GM13977 (cell line): ENCODE data around the gene ATG2B.
A peak's percentile ranks its signal among the peaks of the same experiment; 100 is the strongest.

Experiments
- DNase-seq: peaks from one replicate; pipeline ENCODE4 v3.0.0; 2012; ENCODE audit warnings: low spot score
- in situ Hi-C: fragments of 300-500 bp; cut with MboI; formaldehyde crosslinking; loops from one replicate; pipeline ENCODE4 v1.12.0; 2022; ENCODE audit warnings: low sequenced_read_pairs, low pct_unique_long_range_greater_than_20kb, mixed read lengths, inconsistent platforms; ENCODE audit not compliant: unreplicated experiment
- TF ChIP-seq, protein P1 (sequence below): IDR thresholded peaks from 2 replicates; pipeline ENCODE4 v1.5.1; 2012; ENCODE audit warnings: mild to moderate bottlenecking, control low read depth; ENCODE audit not compliant: insufficient read depth; ENCODE audit errors: extremely low read depth, missing control alignments

The ATG2B gene

DNA sequence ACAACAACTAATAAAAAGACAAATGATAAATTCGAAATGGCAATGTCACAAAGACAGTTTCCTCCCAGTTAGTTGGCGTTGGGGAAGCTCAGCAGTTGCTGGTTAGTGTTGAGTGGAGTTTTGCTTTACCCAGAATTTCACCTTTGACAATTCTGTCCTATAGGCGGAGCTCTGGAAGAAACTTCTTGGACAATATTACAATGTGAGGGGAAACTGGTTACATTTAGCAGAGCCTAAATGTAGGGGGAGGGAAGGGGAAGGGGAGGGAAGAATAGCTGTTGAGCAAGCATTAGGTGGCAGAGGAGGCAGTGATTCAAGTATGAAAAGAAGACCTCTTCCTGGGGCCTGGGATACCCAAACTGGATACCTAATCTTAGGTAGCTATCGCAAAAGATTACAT lies 55.7 kb downstream of the ATG2B start:
- in situ Hi-C loops, result no loop called here
- DNase-seq, result no peak
- TF ChIP-seq, protein P1, sequence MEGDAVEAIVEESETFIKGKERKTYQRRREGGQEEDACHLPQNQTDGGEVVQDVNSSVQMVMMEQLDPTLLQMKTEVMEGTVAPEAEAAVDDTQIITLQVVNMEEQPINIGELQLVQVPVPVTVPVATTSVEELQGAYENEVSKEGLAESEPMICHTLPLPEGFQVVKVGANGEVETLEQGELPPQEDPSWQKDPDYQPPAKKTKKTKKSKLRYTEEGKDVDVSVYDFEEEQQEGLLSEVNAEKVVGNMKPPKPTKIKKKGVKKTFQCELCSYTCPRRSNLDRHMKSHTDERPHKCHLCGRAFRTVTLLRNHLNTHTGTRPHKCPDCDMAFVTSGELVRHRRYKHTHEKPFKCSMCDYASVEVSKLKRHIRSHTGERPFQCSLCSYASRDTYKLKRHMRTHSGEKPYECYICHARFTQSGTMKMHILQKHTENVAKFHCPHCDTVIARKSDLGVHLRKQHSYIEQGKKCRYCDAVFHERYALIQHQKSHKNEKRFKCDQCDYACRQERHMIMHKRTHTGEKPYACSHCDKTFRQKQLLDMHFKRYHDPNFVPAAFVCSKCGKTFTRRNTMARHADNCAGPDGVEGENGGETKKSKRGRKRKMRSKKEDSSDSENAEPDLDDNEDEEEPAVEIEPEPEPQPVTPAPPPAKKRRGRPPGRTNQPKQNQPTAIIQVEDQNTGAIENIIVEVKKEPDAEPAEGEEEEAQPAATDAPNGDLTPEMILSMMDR, result no peak

DNA sequence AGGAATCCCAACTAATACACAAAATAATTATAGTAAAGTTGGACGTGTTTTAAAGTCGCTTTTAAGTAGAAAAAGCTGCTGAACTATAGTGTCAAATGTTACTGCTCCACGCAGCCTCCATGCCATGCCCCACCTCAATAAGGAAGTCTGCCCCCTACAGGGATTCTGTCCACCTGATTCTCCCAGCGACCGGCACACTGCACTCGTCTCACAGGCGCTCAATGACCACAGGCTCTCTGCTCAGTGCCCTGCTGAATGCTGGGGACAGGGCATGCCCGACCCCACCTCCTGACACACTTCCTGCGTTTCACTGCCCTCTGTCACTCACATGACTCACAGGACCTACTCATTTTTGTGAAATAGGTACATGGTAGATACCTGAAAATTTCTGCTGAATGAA lies 58.2 kb downstream of the ATG2B start:
- in situ Hi-C loops, result no loop called here
- DNase-seq, result no peak
- TF ChIP-seq, protein P1, result peak; percentile 12

DNA sequence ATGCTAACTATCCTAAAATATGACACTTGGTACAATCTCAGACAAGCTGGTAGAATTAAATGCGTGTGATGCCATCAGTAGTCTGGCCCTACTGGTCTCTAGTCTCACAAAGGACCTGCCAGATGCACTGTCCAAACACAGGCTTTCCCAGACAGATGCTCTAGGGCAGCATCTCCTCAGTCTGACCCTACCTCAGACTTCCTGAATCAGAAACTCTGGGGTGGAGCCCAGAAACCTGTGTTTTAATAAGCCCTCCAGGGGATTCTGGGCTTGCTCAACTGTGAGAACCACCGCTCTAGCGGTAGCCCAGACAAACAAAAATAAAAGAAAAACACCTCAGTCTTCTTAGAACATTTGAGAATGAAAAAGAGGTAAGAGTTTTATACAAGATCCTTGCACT lies 59.2 kb downstream of the ATG2B start:
- in situ Hi-C loops, result no loop called here
- TF ChIP-seq, protein P1, result no peak
- DNase-seq, result no peak

DNA sequence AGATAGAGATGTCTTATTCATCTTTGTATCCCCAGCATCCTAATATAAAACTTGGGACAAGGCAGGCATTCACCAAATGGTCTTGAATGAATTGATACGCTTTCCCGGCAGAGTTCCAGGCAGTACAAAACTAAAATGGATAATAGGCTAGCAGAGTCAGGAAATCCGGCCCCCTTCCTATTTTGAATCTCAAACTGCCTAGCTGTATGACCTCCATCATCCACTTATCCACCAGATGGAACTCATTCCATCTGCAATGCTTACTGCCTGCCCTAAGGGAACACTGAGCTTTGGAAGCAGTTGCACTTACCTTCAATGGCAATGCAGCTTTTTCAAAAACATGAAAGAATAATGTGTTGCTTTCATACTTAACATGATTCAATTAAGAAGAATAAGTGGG lies 63.7 kb downstream of the ATG2B start:
- in situ Hi-C loops, result loop anchor here (10.0 to 25.0 kb wide), 2 partner anchors 125 to 737 kb away; no protein-coding TSS in a partner anchor
- DNase-seq, result no peak
- TF ChIP-seq, protein P1, result no peak

DNA sequence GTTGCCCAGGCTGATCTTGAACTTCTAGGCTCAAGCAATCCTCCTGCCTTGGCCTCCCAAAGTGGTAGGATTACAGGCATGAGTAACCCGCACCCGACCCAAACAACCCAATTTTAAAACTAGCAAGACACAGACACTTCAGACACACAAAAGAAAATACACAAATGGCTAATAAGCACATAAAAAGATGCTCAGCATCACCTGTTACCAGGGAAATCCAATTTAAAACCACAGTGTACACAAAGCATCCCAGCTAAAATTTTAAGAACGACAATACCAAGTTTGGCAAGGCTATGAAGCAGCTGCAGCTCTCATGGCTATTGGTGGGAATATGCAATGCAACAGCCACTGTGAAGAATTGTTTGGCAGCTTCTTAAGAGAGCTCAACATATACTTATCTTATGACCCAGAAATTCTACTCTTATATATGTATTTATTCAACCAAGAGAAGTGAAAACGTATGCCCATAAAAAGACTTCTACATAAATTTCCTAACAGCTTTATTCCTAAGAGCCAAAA lies 65.1 kb downstream of the ATG2B start:
- TF ChIP-seq, protein P1, result no peak
- in situ Hi-C loops, result loop anchor here (10.0 to 25.0 kb wide), 2 partner anchors 127 to 736 kb away; no protein-coding TSS in a partner anchor
- DNase-seq, result no peak

DNA sequence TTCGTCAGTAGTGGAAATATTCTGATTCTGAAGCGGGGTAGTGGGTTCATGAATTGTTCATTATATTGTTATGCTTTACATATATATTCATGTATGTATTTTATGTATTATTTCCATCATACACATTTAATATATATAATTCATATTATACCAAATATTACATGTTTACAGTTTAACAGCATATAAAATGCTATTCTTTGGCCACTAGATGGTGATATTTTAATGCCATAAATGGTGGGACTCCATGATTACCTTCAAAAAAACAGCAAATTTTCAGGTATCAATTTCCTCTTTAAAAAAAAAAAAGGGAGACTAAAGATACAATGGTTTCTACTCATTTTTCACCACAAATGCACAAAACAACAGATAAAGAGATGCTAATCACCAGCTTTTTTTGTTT lies 66.1 kb downstream of the ATG2B start:
- in situ Hi-C loops, result loop anchor here (10.0 to 25.0 kb wide), 2 partner anchors 128 to 735 kb away; no protein-coding TSS in a partner anchor
- DNase-seq, result no peak
- TF ChIP-seq, protein P1, result peak; percentile 36
